ENCODE results near the gene SLC25A11. TPM values are rescaled to one million over a fixed set of nuclear protein-coding genes. Genes with fewer than 3 reads are reported as not detected.

Gene SLC25A11
- 42.9 and 59.5 TPM in 2 replicates for total RNA-seq
- polyA plus RNA-seq = 78.7 and 84.8 TPM in 2 replicates

GRCh38 chr17:4939796-4940554 is at the start of gene SLC25A11, which contains the start of gene RNF167:
Gene SLC25A11, minus strand, starts transcription at chr17:4940046. Its CDS starts 136 bp downstream, at chr17:4939910.
Gene RNF167, plus strand, starts transcription at chr17:4940268. Its CDS starts 642 bp downstream, at chr17:4940910.
- peaks cover 55% of the 10 kb centered on the region for H3K79me2 ChIP-seq
- H2AFZ ChIP-seq = peak within 1 kb of the TSS; percentile 37
- H3K27ac ChIP-seq = peak within 1 kb of the TSS; percentile 95
- H3K4me2 ChIP-seq = peak within 1 kb of the TSS; percentile 94
- DNase-seq (ENCODE audit: low spot score) = peak; percentile 99
- TF ChIP-seq CTCF (IDR thresholded peaks at IDR 0.05; ENCODE audit: poor library complexity) (no peak), EZH2phosphoT487 (IDR thresholded peaks at IDR 0.05; ENCODE audit: low read depth, severe bottlenecking, unreplicated experiment) (no peak), EZH2 (IDR thresholded peaks at IDR 0.05; ENCODE audit: borderline replicate concordance) (no peak)
- WGBS (ENCODE audit: low lambda C conversion rate, missing lambda C conversion rate) = under 1% methylated on average over 65 of the region's 72 CpGs
- peaks cover 5% of the 10 kb centered on the region for H4K20me1 ChIP-seq (ENCODE audit: insufficient read depth, poor library complexity, severe bottlenecking)
- no peaks in the 10 kb centered on the region for H3K9me2 ChIP-seq (replicated peaks; ENCODE audit: insufficient read depth)
- H3K4me3 ChIP-seq = peak within 1 kb of the TSS; percentile 72
- peaks cover 24% of the 10 kb centered on the region for H3K4me1 ChIP-seq (ENCODE audit: insufficient read depth)
- no peaks in the 10 kb centered on the region for H3K27me3 ChIP-seq
- no peaks in the 10 kb centered on the region for H3K9me3 ChIP-seq (ENCODE audit: low read depth)
- H3K36me3 ChIP-seq (replicated peaks; ENCODE audit: insufficient read depth, low read depth) = no peaks in the 10 kb centered on the region

GRCh38 chr17:4987767-4988567 is 48.1 kb upstream of the SLC25A11 start:
- 24% methylated on average over 28 of the region's 30 CpGs for WGBS (ENCODE audit: low lambda C conversion rate, missing lambda C conversion rate)
- peaks cover 12% of the 10 kb centered on the region for H3K79me2 ChIP-seq
- H3K9me3 ChIP-seq (ENCODE audit: low read depth) = no peaks in the 10 kb centered on the region
- no peak for DNase-seq (ENCODE audit: low spot score)
- H3K4me3 ChIP-seq = peak overlapping the region; percentile 73
- H3K27me3 ChIP-seq = no peaks in the 10 kb centered on the region
- H2AFZ ChIP-seq = peak overlapping the region; percentile 81
- H4K20me1 ChIP-seq (ENCODE audit: insufficient read depth, poor library complexity, severe bottlenecking) = no peaks in the 10 kb centered on the region
- H3K4me2 ChIP-seq = peak overlapping the region; percentile 92
- no peaks in the 10 kb centered on the region for H3K9me2 ChIP-seq (replicated peaks; ENCODE audit: insufficient read depth)
- no peak for TF ChIP-seq CTCF (IDR thresholded peaks at IDR 0.05; ENCODE audit: poor library complexity)
- TF ChIP-seq EZH2phosphoT487 (IDR thresholded peaks at IDR 0.05; ENCODE audit: low read depth, severe bottlenecking, unreplicated experiment) = no peak
- no peak for TF ChIP-seq EZH2 (IDR thresholded peaks at IDR 0.05; ENCODE audit: borderline replicate concordance)
- H3K27ac ChIP-seq = peak overlapping the region; percentile 84
- H3K36me3 ChIP-seq (replicated peaks; ENCODE audit: insufficient read depth, low read depth) = no peaks in the 10 kb centered on the region
- peaks cover 10% of the 10 kb centered on the region for H3K4me1 ChIP-seq (ENCODE audit: insufficient read depth)

GRCh38 chr17:4986951-4987766 is 47.3 kb upstream of the SLC25A11 start, which contains the start of gene CAMTA2:
Gene CAMTA2, minus strand, starts transcription at chr17:4987675. Its CDS starts 1,453 bp downstream, at chr17:4986222.
- Histone ChIP-seq H3K9me2 (replicated peaks; ENCODE audit: insufficient read depth) (no peaks in the 10 kb centered on the region), H3K4me1 (ENCODE audit: insufficient read depth) (peaks cover 10% of the 10 kb centered on the region), H3K27ac (peak within 1 kb of the TSS; percentile 84), H3K9me3 (ENCODE audit: low read depth) (no peaks in the 10 kb centered on the region), H4K20me1 (ENCODE audit: insufficient read depth, poor library complexity, severe bottlenecking) (no peaks in the 10 kb centered on the region), H2AFZ (peak within 1 kb of the TSS; percentile 81), H3K36me3 (replicated peaks; ENCODE audit: insufficient read depth, low read depth) (no peaks in the 10 kb centered on the region), H3K4me3 (peak within 1 kb of the TSS; percentile 73), H3K79me2 (peaks cover 12% of the 10 kb centered on the region), H3K27me3 (no peaks in the 10 kb centered on the region), H3K4me2 (peak within 1 kb of the TSS; percentile 92)
- WGBS (ENCODE audit: low lambda C conversion rate, missing lambda C conversion rate) = 2% methylated on average over 68 of the region's 78 CpGs
- peak; percentile 92 for TF ChIP-seq CTCF (IDR thresholded peaks at IDR 0.05; ENCODE audit: poor library complexity)
- no peak for TF ChIP-seq EZH2phosphoT487 (IDR thresholded peaks at IDR 0.05; ENCODE audit: low read depth, severe bottlenecking, unreplicated experiment)
- TF ChIP-seq EZH2 (IDR thresholded peaks at IDR 0.05; ENCODE audit: borderline replicate concordance) = no peak
- DNase-seq (ENCODE audit: low spot score) = peak; percentile 90
